T-cell (primary cell): ENCODE measurements around the gene SHANK1. TPM values are rescaled to one million over a fixed set of nuclear protein-coding genes. Genes with fewer than 3 reads are reported as not detected.

ENCODE experiments used
- ATAC-seq, 4 experiments: fragments of 200-7000 bp in 3 of 4; fragments of 150-1000 bp in 1 of 4; cut with Tn5 transposase; replicated peaks in 1 of 4; 1 replicate in 3 of 4; 2 replicates in 1 of 4; pipeline ENCODE4 v1.10.0; 2021; ENCODE audit warnings: moderate library complexity in 3 of 4, mild to moderate bottlenecking in 2 of 4, moderate number of reproducible peaks in 1 of 4
- CTCF ChIA-PET, 2 donors: fragments of 300-600 bp; sonication (Branson Sonifier 250); formaldehyde crosslinking; loops; one replicate each; lab custom pipeline; 2022; ENCODE audit warnings: antibody characterized with exemption in 2 of 2; lab: Charles Lee
- POLR2A ChIA-PET, 2 donors: fragments of 300-600 bp; sonication (Branson Sonifier 250); formaldehyde crosslinking; loops; one replicate each; lab custom pipeline; 2022; ENCODE audit warnings: antibody characterized with exemption in 2 of 2; lab: Charles Lee
- DNase-seq, 35 experiments: peaks; one replicate each; pipeline versions ENCODE4 v3.0.0 to v3.0.0-alpha.2; 2013 to 2023
- H3K27ac ChIP-seq: one replicate; pipeline ENCODE4 v1.5.1; 2013; ENCODE audit warnings: low read length
- H3K27me3 ChIP-seq, 2 experiments: replicated peaks in 1 of 2; 1 replicate in 1 of 2; 2 replicates in 1 of 2; pipeline versions ENCODE4 v1.6.1 to v1.7.0; 2013; ENCODE audit warnings: low read length in 1 of 2, mixed read lengths in 1 of 2; ENCODE audit not compliant: control insufficient read depth in 2 of 2, insufficient read depth in 2 of 2; ENCODE audit errors: extremely low read depth in 1 of 2
- H3K36me3 ChIP-seq, 2 donors: 1 replicate in 1 of 2; 2 replicates in 1 of 2; pipeline versions ENCODE4 v1.6.1 to v1.7.0; 2013; ENCODE audit warnings: low read length in 1 of 2; ENCODE audit not compliant: control insufficient read depth in 2 of 2, insufficient read depth in 1 of 2; ENCODE audit errors: extremely low read depth in 1 of 2
- H3K4me1 ChIP-seq, 2 experiments: 1 replicate in 1 of 2; 2 replicates in 1 of 2; pipeline versions ENCODE4 v1.6.1 to v1.7.0; 2013; ENCODE audit warnings: low read length in 2 of 2, mixed read lengths in 1 of 2; ENCODE audit not compliant: insufficient read depth in 2 of 2, control insufficient read depth in 1 of 2; ENCODE audit errors: extremely low read depth in 1 of 2
- H3K4me3 ChIP-seq, 2 donors: 1 replicate in 1 of 2; 2 replicates in 1 of 2; pipeline versions ENCODE4 v1.5.1 to v1.7.0; 2013; ENCODE audit warnings: mild to moderate bottlenecking in 2 of 2, low read length in 1 of 2, moderate library complexity in 1 of 2; ENCODE audit not compliant: control insufficient read depth in 1 of 2; ENCODE audit errors: extremely low read depth in 1 of 2
- H3K9me3 ChIP-seq: 2 replicates; pipeline ENCODE4 v1.7.0; 2013
- H3K27ac Mint-ChIP-seq, 2 donors: one replicate each; pipeline ENCODE4 v1.8.0; 2020 to 2021; ENCODE audit warnings: mild to moderate bottlenecking in 2 of 2, mixed read lengths in 2 of 2
- H3K27me3 Mint-ChIP-seq, 2 donors: one replicate each; pipeline ENCODE4 v1.8.0; 2021 to 2022; ENCODE audit warnings: mixed read lengths in 2 of 2
- H3K36me3 Mint-ChIP-seq: one replicate; pipeline ENCODE4 v1.8.0; 2021; ENCODE audit warnings: mixed read lengths
- H3K4me1 Mint-ChIP-seq, 3 donors: one replicate each; pipeline ENCODE4 v1.8.0; 2020 to 2022; ENCODE audit warnings: mixed read lengths in 3 of 3, mild to moderate bottlenecking in 1 of 3
- H3K4me3 Mint-ChIP-seq, 3 donors: one replicate each; pipeline ENCODE4 v1.8.0; 2020 to 2022; ENCODE audit warnings: mild to moderate bottlenecking in 3 of 3, mixed read lengths in 3 of 3, moderate library complexity in 3 of 3
- H3K9me3 Mint-ChIP-seq, 3 donors: one replicate each; pipeline ENCODE4 v1.8.0; 2020 to 2022; ENCODE audit warnings: mixed read lengths in 3 of 3
- WGBS: methylation state at CpG from one replicate; pipeline ENCODE4 v1.1.5; 2013; ENCODE audit warnings: missing lambda C conversion rate; ENCODE audit not compliant: insufficient coverage; 5-methylcytosine and 5-hydroxymethylcytosine counted together
- total RNA-seq, 35 experiments: library from RNA in 6 of 35; stranded (reverse) in 6 of 35; fragments of 120-200 nt in 1 of 35; gene quantifications; one replicate each; pipeline versions ENCODE4 v1.2.1 to v1.2.4 and lab custom pipeline; 2013 to 2026

The SHANK1 gene
- total RNA-seq, 5 donors from 2014 or later (not counting 1 experiment from before 2014, with no cell fraction given), result 0.06 to 3.3 (median 0.36) TPM

- H3K27ac Mint-ChIP-seq, result no peak overlapping the region
- ChIA-PET POLR2A (no interaction called here), CTCF (no interaction called here)
- Histone ChIP-seq H3K27ac (no peak overlapping the region), H3K27me3 (peaks cover 0 to 67% of the 10 kb centered on the region in 2 experiments), H3K9me3 (no peaks in the 10 kb centered on the region), H3K4me1 (no peaks in the 10 kb centered on the region), H3K36me3 (no peaks in the 10 kb centered on the region), H3K4me3 (no peak overlapping the region)
- no peak overlapping the region for H3K4me3 Mint-ChIP-seq
- no peaks in the 10 kb centered on the region for H3K36me3 Mint-ChIP-seq
- ATAC-seq, result no peak
- H3K4me1 Mint-ChIP-seq, result no peaks in the 10 kb centered on the region
- H3K27me3 Mint-ChIP-seq, result peaks cover 34 to 53% of the 10 kb centered on the region in 2 donors
- no peak for DNase-seq
- H3K9me3 Mint-ChIP-seq, result no peaks in the 10 kb centered on the region
- 65% methylated on average over 38 of the region's 47 CpGs for WGBS
Measured at GRCh38 chr19:50702871-50703829, 16.5 kb downstream of the SHANK1 start.

DNA sequence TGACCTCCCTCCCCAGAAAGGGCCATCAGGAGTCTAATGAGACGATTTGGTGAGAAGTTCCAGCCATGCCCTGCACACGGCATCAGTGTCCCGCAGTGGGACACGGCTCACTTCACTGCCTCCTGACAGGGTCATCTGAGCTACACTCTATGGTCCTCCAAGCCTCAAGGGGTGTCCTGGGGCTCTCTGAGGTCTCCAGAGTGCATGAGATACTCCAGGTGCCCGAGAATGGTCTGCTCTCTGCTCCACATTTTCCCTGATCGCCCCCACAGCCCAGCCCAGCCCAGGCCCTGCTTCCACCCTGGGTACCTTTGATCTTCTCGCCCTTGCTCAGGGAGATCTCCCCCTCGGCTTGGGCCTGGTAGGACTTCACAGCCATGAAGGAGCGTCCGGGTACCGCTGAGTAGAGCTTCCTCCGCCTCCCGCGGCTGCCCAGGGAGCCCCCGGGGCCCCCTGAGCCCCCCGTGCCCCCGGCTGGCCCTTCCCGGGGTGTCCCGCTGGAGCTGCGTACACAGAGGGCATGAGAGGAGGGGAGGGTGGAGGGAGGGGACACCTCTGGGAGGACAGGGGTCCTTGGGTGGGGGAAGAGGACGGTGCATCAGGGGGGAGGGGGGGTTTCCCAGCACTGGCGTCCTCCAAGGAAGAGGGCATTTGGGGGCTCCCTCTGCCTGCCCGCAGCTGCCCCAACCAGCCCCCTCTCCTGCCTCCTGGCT, 17.3 kb downstream of the SHANK1 start:
- H3K9me3 Mint-ChIP-seq, result no peaks in the 10 kb centered on the region
- peaks cover 41 to 61% of the 10 kb centered on the region in 2 donors for H3K27me3 Mint-ChIP-seq
- ATAC-seq (no peak), DNase-seq (no peak)
- ChIA-PET POLR2A (interaction anchor here in 1 of 2 donors (0.5 kb wide), 1 partner anchor 28 kb away, joined by 13 read pairs; no protein-coding TSS in a partner anchor), CTCF (no interaction called here)
- no peak overlapping the region for H3K27ac Mint-ChIP-seq
- Histone ChIP-seq H3K4me1 (no peaks in the 10 kb centered on the region), H3K4me3 (no peak overlapping the region), H3K27ac (no peak overlapping the region), H3K9me3 (no peaks in the 10 kb centered on the region), H3K27me3 (peaks cover 0 to 72% of the 10 kb centered on the region in 2 experiments), H3K36me3 (no peaks in the 10 kb centered on the region)
- WGBS, result 75% methylated on average over 15 of the region's 23 CpGs
- no peaks in the 10 kb centered on the region for H3K4me1 Mint-ChIP-seq
- no peak overlapping the region for H3K4me3 Mint-ChIP-seq
- H3K36me3 Mint-ChIP-seq, result no peaks in the 10 kb centered on the region

GRCh38 chr19:50701367-50701985, 18.1 kb downstream of the SHANK1 start:
- H3K27me3 ChIP-seq, result peaks cover 0 to 79% of the 10 kb centered on the region in 2 experiments
- DNase-seq (no peak), ATAC-seq (no peak)
- H3K36me3 ChIP-seq, result no peaks in the 10 kb centered on the region
- H3K27ac ChIP-seq, result no peak overlapping the region
- no peak overlapping the region for H3K4me3 ChIP-seq
- H3K9me3 ChIP-seq, result no peaks in the 10 kb centered on the region
- H3K36me3 Mint-ChIP-seq, result no peaks in the 10 kb centered on the region
- WGBS, result 87% methylated on average over 11 of the region's 13 CpGs
- H3K4me3 Mint-ChIP-seq, result no peak overlapping the region
- no peaks in the 10 kb centered on the region for H3K4me1 ChIP-seq
- no peaks in the 10 kb centered on the region for H3K4me1 Mint-ChIP-seq
- ChIA-PET CTCF (no interaction called here), POLR2A (interaction anchor here in 1 of 2 donors (0.5 kb wide), 1 partner anchor 27 kb away, joined by 13 read pairs; no protein-coding TSS in a partner anchor)
- H3K9me3 Mint-ChIP-seq, result peaks cover 0 to 2% (median 0%) of the 10 kb centered on the region in 3 donors
- H3K27ac Mint-ChIP-seq, result no peak overlapping the region
- H3K27me3 Mint-ChIP-seq, result peaks cover 46 to 63% of the 10 kb centered on the region in 2 donors

DNA sequence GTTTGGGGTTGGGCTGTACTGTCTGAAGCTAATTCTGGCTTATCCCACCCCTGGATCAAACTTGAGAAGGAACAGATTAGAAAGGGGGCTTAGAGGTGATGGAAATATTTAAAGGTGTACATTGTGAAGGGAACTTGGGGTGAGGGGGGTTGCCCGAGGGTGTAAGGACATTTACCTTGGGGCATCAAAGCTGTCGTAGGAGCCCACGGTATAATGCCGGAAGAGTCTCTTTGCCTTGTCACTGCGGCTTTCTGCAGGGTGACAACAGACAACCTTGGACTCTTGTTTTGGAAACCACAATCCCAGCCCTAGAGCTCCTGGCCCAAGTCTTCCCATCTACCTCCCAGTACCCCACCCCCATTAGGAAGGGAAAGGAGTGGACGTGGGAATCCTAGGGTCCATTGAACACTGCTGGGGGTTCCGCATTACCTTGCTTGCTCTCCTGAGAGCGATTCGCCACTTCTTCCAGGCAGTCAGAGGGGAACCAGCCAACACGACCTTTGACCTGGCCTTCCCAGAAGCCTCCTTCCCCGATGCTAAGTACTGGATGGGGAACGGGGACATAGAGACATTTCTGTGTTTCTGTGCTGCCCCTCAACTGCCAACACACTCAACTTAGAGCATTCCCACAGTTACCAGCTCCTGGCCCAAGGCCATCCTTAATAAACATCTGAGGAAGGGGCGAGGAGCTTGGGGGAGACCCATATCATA, 22.0 kb downstream of the SHANK1 start:
- H3K27ac Mint-ChIP-seq, result no peak overlapping the region
- Histone ChIP-seq H3K36me3 (no peaks in the 10 kb centered on the region), H3K9me3 (no peaks in the 10 kb centered on the region), H3K4me3 (no peak overlapping the region), H3K27me3 (peaks cover 0 to 79% of the 10 kb centered on the region in 2 experiments), H3K4me1 (no peaks in the 10 kb centered on the region), H3K27ac (no peak overlapping the region)
- DNase-seq, result no peak
- ATAC-seq, result no peak
- H3K9me3 Mint-ChIP-seq, result peaks cover 0 to 3% (median 0%) of the 10 kb centered on the region in 3 donors
- H3K4me3 Mint-ChIP-seq, result no peak overlapping the region
- peaks cover 50 to 62% of the 10 kb centered on the region in 2 donors for H3K27me3 Mint-ChIP-seq
- POLR2A ChIA-PET, result no interaction called here
- WGBS, result 35% methylated on average over 4 of the region's 13 CpGs
- no peaks in the 10 kb centered on the region for H3K36me3 Mint-ChIP-seq
- H3K4me1 Mint-ChIP-seq, result no peaks in the 10 kb centered on the region
- CTCF ChIA-PET, result no interaction called here

DNA sequence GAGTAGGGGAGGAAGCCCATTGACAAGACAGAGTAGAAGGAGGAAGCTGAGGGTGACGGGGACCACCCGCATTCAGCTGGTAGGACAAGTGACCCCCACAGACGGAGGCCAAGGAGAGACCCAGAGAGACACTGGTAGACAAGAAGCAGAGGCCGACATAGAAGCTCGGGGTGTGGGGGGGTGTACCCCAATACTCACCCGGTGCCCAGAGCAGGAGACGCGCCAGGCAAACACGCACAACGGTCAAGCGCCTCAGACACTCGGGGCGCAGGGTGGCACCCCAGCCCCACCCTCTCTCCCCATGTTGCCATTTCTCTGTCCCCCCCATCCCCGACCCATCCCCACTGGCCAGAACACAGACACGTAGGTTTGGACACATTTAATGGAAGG, 23.5 kb downstream of the SHANK1 start:
- ChIA-PET CTCF (no interaction called here), POLR2A (no interaction called here)
- Mint-ChIP-seq H3K36me3 (no peaks in the 10 kb centered on the region), H3K27me3 (peaks cover 60 to 66% of the 10 kb centered on the region in 2 donors), H3K4me1 (no peaks in the 10 kb centered on the region), H3K4me3 (peak overlapping the region in 1 of 3 donors; percentile 12), H3K9me3 (peaks cover 0 to 3% (median 0%) of the 10 kb centered on the region in 3 donors), H3K27ac (no peak overlapping the region)
- 8% methylated on average over 2 of the region's 15 CpGs for WGBS
- DNase-seq (no peak), ATAC-seq (no peak)
- H3K4me3 ChIP-seq, result no peak overlapping the region
- peaks cover under 1 to 80% of the 10 kb centered on the region in 2 experiments for H3K27me3 ChIP-seq
- H3K36me3 ChIP-seq, result no peaks in the 10 kb centered on the region
- H3K4me1 ChIP-seq, result no peaks in the 10 kb centered on the region
- no peaks in the 10 kb centered on the region for H3K9me3 ChIP-seq
- no peak overlapping the region for H3K27ac ChIP-seq
